Stimulated activated CD4-positive, alpha-beta T cell treated with anti-CD3 and anti-CD28 coated beads, Interleukin-15, amount 100 ng/mL, for 1 hour (primary cell): ENCODE data around the gene PEX14.

Experiments used
- DNase-seq, 2 donors: peaks; one replicate each; pipeline ENCODE4 v3.0.0-alpha.2; 2020; ENCODE audit warnings: low read depth in 1 of 2, low spot score in 1 of 2

Gene PEX14

DNA sequence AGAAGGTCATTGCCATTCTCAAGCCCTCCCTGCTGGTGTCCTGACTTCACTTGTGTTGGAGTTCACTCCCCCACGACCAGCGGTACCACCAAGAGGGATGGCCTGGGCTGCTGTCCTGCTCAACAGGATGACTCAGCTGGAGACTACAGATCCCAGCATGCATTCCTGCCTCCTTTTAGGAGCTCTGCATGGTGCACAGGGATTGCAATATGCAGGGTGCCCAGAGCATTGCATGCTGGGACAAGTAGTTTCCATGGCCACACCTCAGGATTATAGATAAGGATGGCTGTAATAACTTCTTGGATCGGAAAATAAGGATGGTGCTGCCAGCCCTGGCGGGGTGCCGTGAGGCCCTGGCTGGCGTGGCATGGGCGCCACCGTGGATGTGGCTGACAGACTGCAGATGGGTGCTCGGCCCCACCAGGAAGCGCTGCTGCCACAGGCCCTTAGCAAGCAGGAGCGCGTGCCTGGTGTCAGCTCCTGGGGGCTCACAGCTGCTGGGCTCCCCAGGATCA is 171.7 kb downstream of the PEX14 start:
- DNase-seq = no peak

DNA sequence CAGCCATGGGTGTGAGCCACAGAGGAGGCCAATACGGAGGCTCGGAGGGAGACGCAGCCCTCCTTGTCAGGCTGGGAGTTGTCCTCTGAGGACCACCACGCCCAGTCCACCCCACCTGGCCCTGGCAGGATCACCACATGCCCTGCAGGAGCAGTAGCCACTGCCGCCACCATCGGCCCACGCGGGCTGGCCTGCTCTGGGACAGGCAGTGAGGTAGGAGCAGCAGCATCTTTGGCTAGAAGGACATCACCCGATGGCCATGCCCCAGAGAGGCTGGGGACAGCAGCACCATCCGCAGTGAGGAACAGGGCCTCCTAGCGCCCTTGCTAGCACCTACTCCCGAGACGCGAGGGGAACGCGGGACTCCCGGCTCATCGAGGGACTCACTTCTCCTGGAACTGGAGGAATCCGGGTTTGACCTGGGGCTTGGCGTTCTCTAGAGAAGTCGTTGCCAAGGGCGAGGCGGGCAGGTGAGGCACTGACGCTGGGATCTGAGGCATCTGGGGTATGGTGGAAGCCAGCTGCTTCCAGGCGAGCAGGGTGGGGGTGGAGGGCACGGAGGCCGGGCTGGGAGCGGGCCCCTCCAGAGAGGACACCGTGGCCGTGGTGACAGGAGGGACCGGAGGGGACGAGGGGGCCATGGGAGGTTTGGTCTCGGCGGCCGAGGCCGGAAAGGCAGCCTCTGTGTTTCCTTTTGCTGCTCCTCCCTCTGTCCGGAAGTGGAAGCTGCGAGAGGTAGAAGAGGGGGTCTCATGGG is 172.8 kb downstream of the PEX14 start:
- no peak for DNase-seq

DNA sequence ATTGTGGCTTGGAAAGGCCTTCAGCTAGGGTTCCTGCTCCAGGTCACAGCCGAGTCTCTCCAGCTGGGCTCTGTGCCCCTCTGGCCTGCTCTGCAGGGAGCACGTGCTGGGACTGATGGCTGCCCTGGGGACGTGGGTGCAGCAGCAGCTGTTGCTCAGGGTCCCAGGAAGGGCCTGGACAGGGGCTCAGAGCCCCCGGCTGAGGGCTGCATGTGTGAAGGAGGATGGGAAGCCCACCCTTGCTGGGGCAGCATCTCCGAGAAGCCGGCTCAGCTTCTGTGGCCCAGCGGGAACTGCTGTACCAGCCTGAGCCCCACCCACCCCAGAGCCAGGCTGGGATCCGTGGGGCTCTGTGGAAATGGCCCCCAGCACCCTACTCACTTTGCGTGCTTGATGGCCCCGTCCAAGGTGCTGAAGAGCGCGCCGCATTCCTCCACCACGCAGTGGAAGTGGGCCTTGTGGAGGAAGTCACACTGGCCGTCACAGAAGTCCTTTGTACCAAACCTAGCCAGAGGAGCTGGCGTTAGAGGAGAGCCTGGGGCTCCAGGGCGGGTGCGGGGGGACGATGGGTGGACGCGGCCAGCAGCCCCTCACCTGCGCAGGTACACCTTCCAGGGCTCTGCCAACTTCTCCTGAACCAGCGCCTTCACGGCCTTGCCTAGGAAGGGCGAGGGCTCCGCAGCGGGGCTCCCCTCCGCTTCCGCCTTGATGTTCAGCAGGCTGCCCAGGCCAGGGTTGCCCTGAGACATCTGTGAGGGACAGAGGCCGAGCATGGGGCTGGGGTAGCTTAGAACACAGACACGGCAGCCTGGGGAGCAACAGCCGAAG is 174.2 kb downstream of the PEX14 start:
- no peak for DNase-seq

DNA sequence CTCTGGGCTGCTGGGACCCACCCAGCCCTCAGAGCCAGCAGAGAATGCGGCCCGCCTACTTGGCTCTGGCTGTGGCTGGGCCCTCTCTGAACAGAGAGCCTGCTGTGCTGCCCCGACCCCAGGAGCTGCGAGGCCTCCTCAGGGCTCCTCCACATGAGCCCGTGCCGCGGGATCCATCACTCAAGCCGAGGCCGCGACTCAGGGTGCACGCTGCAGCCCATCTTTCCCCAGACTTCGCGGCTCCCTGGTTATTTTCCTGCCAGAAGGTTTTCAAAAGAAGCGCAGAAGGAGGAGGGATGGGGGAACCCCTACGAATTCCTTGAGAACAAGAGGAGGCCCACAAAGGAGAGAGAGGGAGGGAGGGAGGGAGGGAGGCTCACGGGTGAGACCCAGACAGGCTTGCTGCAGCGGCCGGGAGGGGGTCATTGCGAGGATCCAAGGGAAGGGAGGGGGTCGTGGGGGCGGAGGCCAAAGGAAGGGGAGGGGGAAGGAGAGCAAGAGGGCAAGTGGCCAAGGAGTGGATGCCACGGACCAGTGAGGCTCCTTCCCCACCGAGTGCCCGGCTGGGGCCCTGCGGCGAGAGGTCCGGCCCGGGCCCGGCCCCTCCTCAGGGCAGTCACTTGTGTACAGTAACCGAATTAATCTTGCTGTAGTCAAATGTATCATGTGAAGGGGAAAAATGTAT is 174.9 kb downstream of the PEX14 start:
- no peak for DNase-seq

DNA sequence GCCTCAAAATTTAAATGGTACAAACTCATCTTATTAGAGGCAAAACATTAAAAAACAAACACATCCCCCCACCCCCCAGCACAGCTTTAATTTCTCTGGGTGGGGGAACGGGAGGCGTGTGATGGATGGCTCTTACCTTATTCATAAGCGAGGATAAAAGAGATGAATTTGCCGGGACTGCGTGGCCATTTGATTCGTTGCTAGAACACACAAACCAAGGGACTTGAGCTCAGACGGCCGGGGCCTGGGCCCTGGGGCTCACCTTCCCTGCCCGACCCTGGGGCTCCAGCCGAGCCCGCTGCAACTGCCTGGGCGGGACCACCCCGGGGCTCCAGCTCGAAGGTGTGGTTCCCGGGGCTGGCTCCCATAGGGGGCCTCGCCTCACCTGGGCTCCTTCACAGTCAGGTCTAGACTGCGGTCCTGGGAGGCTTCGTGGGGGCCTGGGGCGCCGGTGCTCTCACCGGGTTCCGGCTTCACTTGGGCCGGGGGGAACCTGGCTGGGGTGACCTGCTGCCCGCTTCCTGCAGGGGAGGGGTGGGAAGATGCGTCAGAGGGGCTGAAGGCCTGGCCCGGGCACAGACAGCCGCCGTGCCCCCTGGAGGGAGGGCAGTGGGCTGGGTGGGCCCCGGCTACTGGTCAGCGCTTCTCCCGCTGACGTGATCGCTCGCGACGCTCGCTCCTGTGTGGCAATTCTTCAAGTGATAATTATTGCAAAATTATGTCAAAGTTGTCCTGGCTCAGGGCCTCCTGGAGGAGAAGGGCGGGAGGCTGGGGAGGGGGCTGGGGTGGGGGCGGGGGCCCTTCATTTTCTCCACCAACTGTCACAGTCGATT is 176.0 kb downstream of the PEX14 start:
- no peak for DNase-seq

DNA sequence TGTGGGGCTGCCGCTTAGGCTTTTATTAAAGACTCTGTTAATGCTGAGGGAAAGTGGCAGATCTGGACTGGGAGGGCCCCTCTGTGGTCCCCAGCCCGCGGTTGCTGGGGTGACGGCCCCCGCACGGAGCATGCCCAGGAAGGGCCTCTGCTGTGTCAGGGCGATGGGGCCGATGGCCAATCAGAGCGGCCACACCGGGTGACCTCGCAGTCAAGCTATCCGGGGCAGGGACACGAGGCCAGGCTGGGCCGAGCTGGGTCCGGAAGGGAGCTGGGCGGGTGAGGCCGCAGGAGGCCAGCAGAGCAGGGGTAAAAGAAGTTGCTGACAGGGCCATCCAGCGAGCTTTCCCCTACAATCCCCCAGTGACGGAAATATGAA is 176.6 kb downstream of the PEX14 start:
- no peak for DNase-seq

DNA sequence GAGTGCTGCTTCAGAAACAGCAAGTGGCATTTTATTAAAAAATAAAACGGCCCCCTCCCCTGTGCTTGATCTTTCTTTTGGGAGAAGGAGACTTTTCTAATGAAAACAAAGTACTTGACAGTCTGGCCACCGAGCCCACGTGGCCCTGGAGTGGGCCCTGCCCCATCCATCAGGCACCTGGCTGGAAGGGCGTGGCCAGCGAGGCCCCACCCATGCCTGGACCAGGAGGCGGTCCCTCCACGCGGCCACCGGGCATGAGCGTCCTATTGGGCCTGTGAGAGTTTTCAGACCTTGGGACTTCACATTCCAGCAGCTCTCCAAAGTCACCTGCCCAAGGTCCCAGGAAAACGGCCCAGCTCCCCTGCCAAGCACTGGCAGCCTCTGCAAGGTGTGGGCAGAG is 177.0 kb downstream of the PEX14 start:
- no peak for DNase-seq

DNA sequence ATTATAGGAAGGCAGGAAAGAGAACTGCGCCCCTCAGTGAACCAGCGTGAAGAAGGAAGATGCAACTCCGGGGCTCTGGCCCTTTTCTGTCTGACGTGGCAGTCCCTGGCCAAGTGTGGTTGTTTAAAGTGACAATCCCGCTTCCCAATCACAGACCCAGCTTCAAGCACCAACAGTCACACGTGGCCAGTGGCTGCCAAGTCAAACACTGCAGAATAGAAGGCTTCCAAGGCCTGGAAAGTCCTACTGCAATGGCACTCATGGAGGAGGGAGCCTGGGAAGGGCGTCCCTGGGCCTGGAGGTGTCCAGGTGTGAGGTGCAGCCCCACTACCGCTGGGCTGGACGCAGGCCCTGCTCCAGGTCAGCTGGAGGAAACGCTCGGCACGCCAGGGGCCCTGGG is 177.9 kb downstream of the PEX14 start:
- DNase-seq = no peak

DNA sequence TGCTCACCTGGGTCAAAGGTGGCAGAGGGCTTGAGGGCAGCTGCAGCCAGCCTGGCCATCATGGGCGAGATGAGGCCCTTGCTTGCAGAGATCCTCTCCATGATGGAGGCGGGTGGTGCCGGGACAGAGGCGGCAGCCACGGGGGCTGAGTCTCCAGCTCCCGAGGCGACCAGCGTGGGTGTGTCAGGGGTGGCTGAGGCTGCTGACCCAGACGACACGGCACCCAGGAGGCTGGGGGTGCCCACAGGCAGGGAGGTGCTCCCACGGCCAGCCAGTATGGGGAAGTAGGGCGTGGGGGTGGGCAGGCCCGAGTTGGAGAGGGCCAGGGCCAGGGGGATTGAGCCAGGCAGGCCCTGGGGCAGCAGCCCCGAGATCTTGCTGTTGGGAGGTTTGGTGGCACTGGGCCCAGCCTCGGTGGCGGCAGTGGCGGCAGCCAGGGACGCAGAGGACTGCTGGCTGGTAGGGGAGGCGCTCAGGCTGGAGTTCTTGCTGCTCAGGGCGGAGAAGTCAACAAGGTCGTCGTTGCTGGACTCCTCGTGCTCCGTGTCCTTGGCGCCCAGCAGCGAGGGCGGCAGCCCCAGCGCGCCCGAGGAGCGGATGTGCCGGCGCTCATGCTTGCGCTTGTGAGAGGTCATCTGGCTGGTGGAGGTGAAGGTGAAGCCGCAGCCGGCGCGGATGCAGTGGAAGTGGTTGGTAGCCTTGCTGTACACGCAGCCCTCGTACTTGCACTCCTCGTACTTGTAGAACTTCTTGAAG is 178.8 kb downstream of the PEX14 start:
- DNase-seq = no peak

DNA sequence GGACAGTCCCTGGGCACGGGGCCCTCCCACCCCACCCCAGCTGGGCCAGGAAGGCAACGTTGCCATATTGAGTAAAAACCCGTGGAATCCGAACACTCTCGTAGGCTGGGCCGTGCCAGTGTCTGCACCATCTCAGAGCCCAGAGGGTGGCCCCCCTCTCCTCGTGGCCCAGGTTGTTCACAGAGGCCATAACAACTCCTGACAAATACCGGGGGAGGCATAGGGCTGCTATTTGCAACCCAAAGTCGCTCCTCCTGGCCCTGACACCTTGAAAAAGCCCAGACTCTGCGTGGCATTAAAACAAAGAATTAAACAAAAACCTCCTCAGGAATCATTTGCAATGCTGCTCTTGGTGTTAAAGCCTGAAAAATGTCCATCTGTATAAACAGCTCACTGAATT is 180.3 kb downstream of the PEX14 start:
- no peak for DNase-seq

DNA sequence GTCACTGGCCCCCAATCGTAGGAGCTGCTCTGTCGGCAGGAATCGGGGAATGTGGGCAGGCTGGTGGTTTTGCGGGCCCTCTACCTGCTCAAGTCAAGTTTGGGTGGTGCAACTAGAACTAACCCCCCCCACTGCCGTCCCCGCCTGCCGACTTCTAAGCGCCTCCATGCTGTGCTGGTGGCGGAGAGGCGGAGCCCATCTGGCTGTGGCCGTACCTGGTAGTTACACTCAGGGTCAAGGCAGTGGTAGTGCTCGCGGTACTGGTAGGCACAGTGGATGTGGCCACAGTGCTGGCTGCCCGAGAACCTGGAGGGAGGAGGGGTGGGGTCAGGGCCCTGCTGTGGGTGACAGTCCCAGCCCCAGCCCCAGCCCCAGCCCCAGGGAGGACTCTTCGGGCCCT is 181.7 kb downstream of the PEX14 start:
- no peak for DNase-seq

DNA sequence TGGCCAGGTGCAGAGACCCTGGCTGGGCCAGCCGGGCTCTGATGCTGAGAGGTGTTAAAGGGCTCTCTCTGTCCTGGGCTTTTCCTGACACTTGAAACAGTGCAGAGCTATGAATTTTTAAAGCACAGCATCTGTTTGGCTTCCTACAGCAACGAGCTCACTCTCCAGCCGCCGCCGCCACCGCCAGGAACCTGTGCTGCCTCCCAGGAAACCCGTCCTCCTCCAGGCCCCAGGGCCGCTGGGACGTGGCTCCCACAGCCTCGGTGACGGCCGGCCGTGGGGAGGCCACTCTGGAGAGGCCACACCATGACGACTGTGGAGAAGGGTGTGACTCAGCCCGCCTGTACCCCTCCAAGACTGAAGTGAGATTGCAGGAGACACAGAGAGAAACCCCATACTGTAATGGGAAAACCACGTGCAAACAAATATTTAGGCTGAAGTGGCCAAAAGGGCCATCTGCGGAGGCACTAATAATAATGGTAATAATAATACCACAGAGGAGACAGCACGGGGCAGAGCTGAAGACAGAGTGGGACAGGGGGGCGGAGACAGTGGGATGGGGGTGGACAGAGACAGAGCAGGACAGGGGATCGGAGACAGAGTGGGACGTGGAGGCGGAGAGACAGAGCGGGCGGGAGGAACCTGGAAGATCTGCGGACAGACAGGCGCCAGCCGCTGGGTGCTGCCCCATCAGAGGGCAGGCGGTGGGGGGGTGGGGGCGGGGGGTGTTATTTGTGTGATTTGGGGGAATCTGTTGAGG is 182.5 kb downstream of the PEX14 start:
- no peak for DNase-seq

DNA sequence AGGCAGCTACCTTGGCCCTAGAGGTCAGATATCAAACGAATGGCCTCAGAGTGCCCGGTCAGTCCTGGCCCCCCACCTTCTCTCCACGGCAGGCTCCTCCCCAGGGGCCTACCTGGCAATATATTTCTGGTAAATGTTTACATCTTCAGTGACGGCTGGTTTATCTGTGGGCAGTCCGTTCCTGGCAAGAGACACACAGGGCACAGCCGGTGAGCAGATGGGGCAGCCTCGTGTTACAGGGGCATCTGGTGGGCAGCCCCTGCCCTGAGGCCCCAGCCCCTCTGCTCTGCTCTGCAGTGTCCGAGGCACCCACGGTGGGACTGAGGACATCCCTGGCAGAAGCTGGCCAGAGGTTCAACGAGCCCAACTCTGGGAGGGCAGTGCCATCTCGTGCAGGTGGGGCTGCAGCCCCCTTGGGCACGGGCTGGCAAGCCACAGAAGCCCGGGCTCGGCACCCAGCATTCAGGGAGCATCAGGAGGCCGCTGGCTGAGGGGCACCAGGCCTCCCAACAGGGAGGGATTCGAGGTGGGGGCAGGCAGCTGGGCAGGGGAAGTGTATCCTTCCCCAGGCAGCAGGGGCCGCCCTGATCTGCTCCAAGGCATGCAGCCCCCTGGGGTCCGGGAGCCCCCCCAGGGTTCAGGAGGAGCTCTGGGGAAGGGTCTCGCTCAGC is 183.8 kb downstream of the PEX14 start:
- no peak for DNase-seq

DNA sequence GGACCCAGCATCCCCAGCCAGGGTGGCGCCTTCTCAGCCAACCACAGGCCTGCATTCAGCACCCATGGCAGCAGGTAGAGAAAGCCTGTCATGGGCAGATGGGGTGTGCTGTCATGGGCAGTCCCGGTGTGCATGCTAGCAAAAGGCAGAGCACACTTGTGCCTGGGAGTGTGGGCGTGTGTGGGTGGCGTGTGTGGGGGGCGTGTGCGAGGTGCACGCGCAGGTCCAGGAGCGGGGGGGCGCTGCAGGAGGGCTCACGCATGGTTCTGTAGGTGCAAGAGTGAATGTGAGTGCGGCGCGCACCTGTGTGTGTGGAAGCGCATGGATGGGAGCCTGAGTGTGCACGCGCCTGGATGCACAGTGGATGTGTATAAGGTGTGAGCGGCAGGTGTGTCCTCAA is 184.5 kb downstream of the PEX14 start:
- DNase-seq = no peak

DNA sequence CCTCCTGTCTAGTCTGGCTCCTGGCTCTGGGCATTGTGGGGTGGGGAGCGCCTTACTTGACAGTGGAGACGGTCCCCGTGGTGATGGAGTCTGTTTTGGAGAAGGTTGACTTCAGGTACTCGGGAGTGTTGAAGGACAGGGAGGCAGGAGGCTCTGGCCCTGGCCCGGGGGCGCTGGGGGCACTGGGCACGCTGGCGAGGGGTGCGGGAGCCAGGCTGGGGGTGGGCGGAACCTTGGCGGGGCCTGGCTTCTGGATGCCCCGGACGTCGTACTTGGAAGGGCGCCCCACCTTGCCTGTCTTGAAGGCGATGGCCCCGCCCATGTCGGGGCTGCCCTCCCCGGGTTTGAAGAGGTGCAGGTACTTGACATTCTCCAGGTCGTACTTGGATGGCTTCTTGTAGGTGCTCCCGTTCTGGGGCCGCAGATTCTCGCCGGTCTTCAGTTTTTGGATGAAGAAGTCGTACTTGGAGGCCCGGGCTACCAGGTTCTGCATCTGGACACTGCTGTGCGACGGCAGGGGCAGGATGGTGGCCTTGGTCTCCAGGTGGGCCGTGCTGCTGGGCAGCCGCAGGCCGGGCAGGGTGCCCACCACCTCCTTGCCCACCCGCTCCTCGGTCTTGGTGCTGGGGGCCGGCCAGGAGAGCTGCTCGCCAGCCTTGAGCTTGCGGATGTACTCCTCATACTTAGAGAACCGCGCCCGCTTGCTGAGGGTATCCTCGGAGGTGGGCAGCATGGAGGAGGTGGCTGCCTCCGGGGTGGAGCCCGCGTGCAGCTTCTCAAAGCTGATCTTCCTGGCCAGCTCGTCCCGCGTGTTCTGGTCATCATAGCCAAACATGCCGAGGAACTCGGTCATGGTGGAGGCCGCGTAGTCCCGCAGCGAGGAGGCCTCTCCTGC is 185.1 kb downstream of the PEX14 start:
- DNase-seq = no peak

DNA sequence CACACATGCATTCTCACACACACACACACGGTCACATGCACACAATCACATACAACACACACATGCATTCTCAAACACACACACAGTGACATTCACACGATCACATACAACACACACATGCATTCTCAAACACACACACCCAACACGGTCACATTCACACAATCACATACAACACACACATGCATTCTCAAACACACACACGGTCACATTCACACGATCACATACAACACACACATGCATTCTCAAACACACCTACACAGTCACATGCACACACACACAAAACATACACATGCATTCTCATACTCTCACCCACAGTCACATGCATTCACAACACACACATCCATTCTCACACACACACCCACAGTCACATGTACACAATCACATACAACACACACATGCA is 186.7 kb downstream of the PEX14 start:
- DNase-seq = no peak

DNA sequence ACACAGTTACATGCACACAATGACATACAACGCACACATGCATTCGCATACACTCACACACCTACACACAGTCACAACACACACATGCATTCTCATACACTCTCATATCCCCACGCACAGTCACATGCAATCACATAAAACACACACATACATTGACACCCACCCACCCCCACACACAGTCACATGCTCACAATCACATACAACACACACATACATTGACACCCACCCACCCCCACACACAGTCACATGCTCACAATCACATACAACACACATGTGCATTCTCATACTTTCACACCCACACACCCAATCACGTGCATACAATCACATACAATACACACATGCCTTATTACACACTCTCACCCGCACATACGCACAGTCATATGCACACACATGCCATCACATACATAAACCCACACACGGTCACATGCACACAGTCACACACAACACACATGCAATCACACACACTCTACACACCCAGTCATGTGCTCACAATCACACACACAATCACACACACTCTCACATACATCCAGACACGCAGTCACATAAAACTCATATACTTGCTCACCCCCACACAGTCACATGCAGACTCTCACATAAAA is 187.4 kb downstream of the PEX14 start:
- DNase-seq = no peak
